Skeletal muscle tissue (tissue), 4 donors: ENCODE measurements around the gene GLYATL1. TPM values are rescaled to one million over a fixed set of nuclear protein-coding genes. Genes with fewer than 3 reads are reported as not detected.

Source experiments
- H3K27ac ChIP-seq: one replicate; pipeline ENCODE4 v1.7.0; 2013; ENCODE audit warnings: mild to moderate bottlenecking, low read depth, low read length, inconsistent platforms
- H3K27me3 ChIP-seq, 3 donors: one replicate each; pipeline ENCODE4 v1.7.0; 2013; ENCODE audit warnings: low read length in 3 of 3; ENCODE audit not compliant: control insufficient read depth in 3 of 3, insufficient read depth in 3 of 3
- H3K36me3 ChIP-seq, 3 donors: one replicate each; pipeline ENCODE4 v1.7.0; 2013; ENCODE audit warnings: low read length in 3 of 3; ENCODE audit not compliant: control insufficient read depth in 3 of 3, insufficient read depth in 3 of 3
- H3K4me1 ChIP-seq, 3 donors: one replicate each; pipeline ENCODE4 v1.7.0; 2013; ENCODE audit warnings: low read length in 3 of 3, mild to moderate bottlenecking in 3 of 3; ENCODE audit not compliant: control insufficient read depth in 3 of 3, insufficient read depth in 3 of 3
- H3K4me3 ChIP-seq, 3 donors: one replicate each; pipeline ENCODE4 v1.7.0; 2013; ENCODE audit warnings: low read length in 3 of 3
- H3K9ac ChIP-seq, 3 donors: one replicate each; pipeline ENCODE4 v1.7.0; 2013; ENCODE audit warnings: low read length in 3 of 3, mild to moderate bottlenecking in 3 of 3, moderate library complexity in 2 of 3, low read depth in 1 of 3
- H3K9me3 ChIP-seq, 3 donors: one replicate each; pipeline ENCODE4 v1.7.0; 2013; ENCODE audit warnings: low read length in 3 of 3; ENCODE audit not compliant: control insufficient read depth in 3 of 3
- total RNA-seq: library from RNA; depleted of rRNA; stranded (reverse); fragments of >200 nt; gene quantifications from one replicate; pipeline ENCODE4 v1.2.3, GENCODE V29; 2014
- donor health status: Osteomylitis.

The GLYATL1 gene
- total RNA-seq, 1 donor from 2014 or later, result not detected

GRCh38 chr11:58926251-58926650, 13.0 kb upstream of the GLYATL1 start:
- Histone ChIP-seq H3K27ac (no peak overlapping the region), H3K36me3 (no peaks in the 10 kb centered on the region), H3K27me3 (peaks cover 0 to 6% (median 3%) of the 10 kb centered on the region in 3 donors), H3K9ac (no peak overlapping the region), H3K9me3 (no peaks in the 10 kb centered on the region), H3K4me3 (no peak overlapping the region), H3K4me1 (peaks cover 0 to 9% (median 0%) of the 10 kb centered on the region in 3 donors)

DNA sequence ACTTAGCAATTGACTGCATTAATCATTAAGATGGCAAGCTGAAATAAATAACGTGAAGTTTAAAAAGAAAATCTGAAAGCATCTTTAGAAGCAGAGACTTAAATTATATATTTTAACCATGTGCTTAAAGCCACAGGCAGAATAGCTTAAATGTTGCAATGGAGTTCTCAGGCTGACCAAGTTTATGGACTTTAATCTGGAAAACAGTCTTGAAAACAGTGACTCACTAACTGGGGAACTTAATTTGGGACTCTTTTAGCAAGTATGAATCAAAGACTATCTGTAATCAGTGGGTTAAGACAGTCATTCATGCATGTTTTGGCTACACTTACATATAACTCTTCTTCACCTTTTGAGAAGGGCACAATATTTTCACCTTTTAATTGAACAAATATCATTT, 12.6 kb upstream of the GLYATL1 start:
- no peak overlapping the region for H3K4me3 ChIP-seq
- peaks cover 0 to 6% (median 3%) of the 10 kb centered on the region in 3 donors for H3K27me3 ChIP-seq
- H3K9ac ChIP-seq, result no peak overlapping the region
- H3K36me3 ChIP-seq, result no peaks in the 10 kb centered on the region
- H3K9me3 ChIP-seq, result no peaks in the 10 kb centered on the region
- H3K27ac ChIP-seq, result no peak overlapping the region
- peaks cover 0 to 9% (median 0%) of the 10 kb centered on the region in 3 donors for H3K4me1 ChIP-seq

- Histone ChIP-seq H3K27ac (no peak overlapping the region), H3K27me3 (peaks cover 0 to 6% (median 3%) of the 10 kb centered on the region in 3 donors), H3K36me3 (no peaks in the 10 kb centered on the region), H3K9me3 (no peaks in the 10 kb centered on the region), H3K4me1 (peaks cover 0 to 9% (median 0%) of the 10 kb centered on the region in 3 donors), H3K4me3 (peak overlapping the region in 1 of 3 donors; percentile 48), H3K9ac (no peak overlapping the region)
These were observed 11.7 kb upstream of the GLYATL1 start for GRCh38 chr11:58927393-58928106.

- Histone ChIP-seq H3K27ac (no peak overlapping the region), H3K4me3 (peak overlapping the region in 1 of 3 donors; percentile 48), H3K27me3 (peaks cover 0 to 6% (median 3%) of the 10 kb centered on the region in 3 donors), H3K9me3 (no peaks in the 10 kb centered on the region), H3K4me1 (peaks cover 0 to 9% (median 0%) of the 10 kb centered on the region in 3 donors), H3K9ac (no peak overlapping the region), H3K36me3 (no peaks in the 10 kb centered on the region)
These were observed 11.2 kb upstream of the GLYATL1 start for GRCh38 chr11:58928107-58928499.

DNA sequence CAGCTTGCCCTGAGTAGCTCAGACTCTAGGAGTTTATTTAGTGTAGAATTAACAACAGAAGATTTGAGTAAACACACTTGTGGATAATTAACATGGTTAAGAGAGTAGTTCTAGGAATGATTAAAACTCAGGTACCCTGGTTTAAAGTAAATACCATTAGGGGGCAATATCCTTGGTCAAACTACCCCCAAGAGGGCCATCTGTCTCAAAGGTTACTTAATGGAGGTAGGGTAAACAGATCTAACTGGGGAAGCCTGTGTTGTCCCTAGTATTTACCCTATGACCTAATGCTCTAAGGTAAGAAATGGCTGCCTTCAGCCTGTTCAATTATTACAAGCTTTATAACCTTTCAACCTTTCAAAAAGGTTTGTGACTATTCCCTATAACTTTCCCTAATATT, 10.6 kb upstream of the GLYATL1 start:
- no peak overlapping the region for H3K27ac ChIP-seq
- no peaks in the 10 kb centered on the region for H3K36me3 ChIP-seq
- H3K9ac ChIP-seq, result no peak overlapping the region
- peaks cover 0 to 6% (median 0%) of the 10 kb centered on the region in 3 donors for H3K27me3 ChIP-seq
- no peaks in the 10 kb centered on the region for H3K9me3 ChIP-seq
- no peak overlapping the region for H3K4me3 ChIP-seq
- peaks cover 0 to 9% (median 0%) of the 10 kb centered on the region in 3 donors for H3K4me1 ChIP-seq

GRCh38 chr11:58930926-58931325, 8.4 kb upstream of the GLYATL1 start:
- Histone ChIP-seq H3K36me3 (no peaks in the 10 kb centered on the region), H3K27me3 (peaks cover 0 to 6% (median 0%) of the 10 kb centered on the region in 3 donors), H3K9me3 (no peaks in the 10 kb centered on the region), H3K4me3 (no peak overlapping the region), H3K27ac (no peak overlapping the region), H3K4me1 (peaks cover 0 to 9% (median 0%) of the 10 kb centered on the region in 3 donors), H3K9ac (no peak overlapping the region)

- Histone ChIP-seq H3K9ac (no peak overlapping the region), H3K4me1 (no peaks in the 10 kb centered on the region), H3K27ac (no peak overlapping the region), H3K27me3 (no peaks in the 10 kb centered on the region), H3K4me3 (no peak overlapping the region), H3K9me3 (no peaks in the 10 kb centered on the region), H3K36me3 (no peaks in the 10 kb centered on the region)
These were observed 5.6 kb upstream of the GLYATL1 start for GRCh38 chr11:58933661-58934060.

DNA sequence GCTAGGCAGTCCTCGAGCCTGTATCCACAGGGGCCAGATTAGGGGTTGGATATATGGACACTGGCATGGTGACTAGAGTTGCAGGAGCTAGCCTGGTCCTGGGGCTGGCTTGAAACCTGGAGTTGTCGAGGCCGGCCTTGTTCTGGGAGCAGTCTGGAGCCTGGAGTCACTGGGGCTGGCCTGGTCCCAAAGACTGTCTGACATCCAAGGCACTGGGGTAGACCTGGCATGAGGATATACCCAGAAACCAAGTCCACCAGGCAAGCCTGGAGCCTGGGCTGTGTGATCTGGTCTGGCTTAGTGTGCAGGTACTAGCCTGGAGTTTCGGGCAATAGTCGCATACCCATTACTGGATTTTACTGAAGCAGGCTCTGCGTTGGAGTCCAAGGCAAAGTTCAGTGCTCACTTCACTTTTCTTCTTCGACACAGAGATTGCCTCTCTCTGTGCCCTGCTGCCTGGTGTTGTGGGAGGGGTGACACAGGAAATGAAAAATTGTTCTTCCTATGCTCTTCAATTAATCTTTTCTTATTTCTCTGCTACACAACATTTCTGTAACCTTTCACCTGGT, 4.3 kb upstream of the GLYATL1 start:
- Histone ChIP-seq H3K9me3 (no peaks in the 10 kb centered on the region), H3K9ac (no peak overlapping the region), H3K27ac (no peak overlapping the region), H3K4me1 (no peaks in the 10 kb centered on the region), H3K36me3 (no peaks in the 10 kb centered on the region), H3K4me3 (no peak overlapping the region), H3K27me3 (no peaks in the 10 kb centered on the region)

DNA sequence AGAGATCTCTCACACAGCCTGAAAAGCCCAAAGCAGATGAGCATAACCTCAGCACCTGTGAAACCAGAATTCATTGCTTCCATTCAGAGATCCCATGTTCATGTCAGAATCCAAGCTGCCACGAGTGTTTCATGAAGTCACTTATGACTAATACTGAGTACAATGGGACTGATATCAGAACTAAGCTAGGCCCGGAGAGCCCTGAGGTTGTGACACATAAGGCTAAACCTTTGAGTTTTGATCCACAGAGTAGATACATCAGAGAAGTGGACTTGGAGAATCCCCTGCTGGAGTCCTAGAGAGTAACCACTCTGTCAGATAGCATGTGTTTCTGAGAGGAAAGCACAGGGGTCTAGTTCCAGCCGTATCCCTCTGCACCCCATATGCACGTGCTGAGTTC, 890 bp upstream of the GLYATL1 start:
- Histone ChIP-seq H3K36me3 (no peaks in the 10 kb centered on the region), H3K9me3 (no peaks in the 10 kb centered on the region), H3K27ac (no peak overlapping the region), H3K9ac (no peak overlapping the region), H3K27me3 (no peaks in the 10 kb centered on the region), H3K4me3 (no peak overlapping the region), H3K4me1 (no peaks in the 10 kb centered on the region)

DNA sequence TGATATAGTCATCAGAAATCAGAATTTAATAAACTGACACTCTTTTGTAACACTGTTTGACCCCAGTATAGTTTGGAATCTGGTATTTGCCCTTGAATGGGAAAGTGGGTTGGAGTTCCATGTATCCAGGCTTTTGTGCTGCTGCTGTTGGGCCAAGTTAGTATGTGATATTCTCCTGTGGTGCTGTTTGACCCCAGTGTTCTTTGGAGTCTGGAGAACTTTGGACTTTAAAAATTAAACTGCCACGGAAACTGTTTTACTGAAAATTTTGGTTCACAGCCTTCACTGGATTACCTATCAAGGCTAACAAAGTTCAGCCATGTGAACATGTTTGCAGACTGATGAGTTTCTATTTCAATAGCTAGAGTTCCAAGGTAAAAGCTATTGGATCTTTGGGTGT, 740 bp downstream of the GLYATL1 start:
- no peaks in the 10 kb centered on the region for H3K36me3 ChIP-seq
- H3K4me1 ChIP-seq, result no peaks in the 10 kb centered on the region
- H3K9ac ChIP-seq, result no peak overlapping the region
- H3K27me3 ChIP-seq, result no peaks in the 10 kb centered on the region
- H3K4me3 ChIP-seq, result no peak overlapping the region
- H3K27ac ChIP-seq, result no peak overlapping the region
- H3K9me3 ChIP-seq, result no peaks in the 10 kb centered on the region
